Mesendoderm (in vitro differentiated cells): ENCODE measurements around the gene PSORS1C2.

Source experiments
- DNase-seq: peaks from one replicate; pipeline ENCODE4 v3.0.0; 2013
- H2AK5ac ChIP-seq: 2 replicates; pipeline ENCODE4 v1.6.1; 2013; ENCODE audit warnings: low read length, inconsistent platforms
- H2BK120ac ChIP-seq: 2 replicates; pipeline ENCODE4 v1.6.1; 2013; ENCODE audit warnings: low read depth, mild to moderate bottlenecking, low read length, moderate library complexity, mixed read lengths
- H2BK15ac ChIP-seq: replicated peaks from 2 replicates; pipeline ENCODE4 v1.6.1; 2013; ENCODE audit warnings: low read depth, mild to moderate bottlenecking, moderate library complexity
- H2BK5ac ChIP-seq: 2 replicates; pipeline ENCODE4 v1.6.1; 2013; ENCODE audit warnings: low read length, inconsistent platforms
- H3K18ac ChIP-seq: 2 replicates; pipeline ENCODE4 v1.6.1; 2013; ENCODE audit warnings: mild to moderate bottlenecking, low read length, mixed read lengths
- H3K23ac ChIP-seq: one replicate; pipeline ENCODE4 v1.6.1; 2013; ENCODE audit warnings: low read length
- H3K27ac ChIP-seq: 2 replicates; pipeline ENCODE4 v1.5.1; 2013; ENCODE audit warnings: low read depth, mild to moderate bottlenecking, inconsistent platforms, low read length, moderate library complexity
- H3K27me3 ChIP-seq: 2 replicates; pipeline ENCODE4 v1.6.1; 2013; ENCODE audit warnings: low read length, control low read depth, mild to moderate bottlenecking, inconsistent platforms; ENCODE audit not compliant: insufficient read depth, poor library complexity
- H3K36me3 ChIP-seq: 2 replicates; pipeline ENCODE4 v1.6.1; 2013; ENCODE audit warnings: low read length, inconsistent platforms; ENCODE audit not compliant: control insufficient read depth, insufficient read depth
- H3K4ac ChIP-seq: one replicate; pipeline ENCODE4 v1.6.1; 2013; ENCODE audit warnings: low read depth, mild to moderate bottlenecking, low read length, moderate library complexity
- H3K4me1 ChIP-seq: 2 replicates; pipeline ENCODE4 v1.6.1; 2013; ENCODE audit warnings: low read depth, low read length, inconsistent platforms; ENCODE audit not compliant: control insufficient read depth
- H3K4me2 ChIP-seq: 2 replicates; pipeline ENCODE4 v1.6.1; 2013; ENCODE audit warnings: low read length
- H3K4me3 ChIP-seq: 2 replicates; pipeline ENCODE4 v1.5.1; 2013; ENCODE audit warnings: mild to moderate bottlenecking, low read length
- H3K56ac ChIP-seq: one replicate; pipeline ENCODE4 v1.6.1; 2013; ENCODE audit warnings: low read length
- H3K79me1 ChIP-seq: 2 replicates; pipeline ENCODE4 v1.6.1; 2013; ENCODE audit warnings: low read length, inconsistent platforms
- H3K79me2 ChIP-seq: 2 replicates; pipeline ENCODE4 v1.6.1; 2013; ENCODE audit warnings: mild to moderate bottlenecking, low read length; ENCODE audit not compliant: control insufficient read depth, insufficient read depth
- H3K9ac ChIP-seq: 2 replicates; pipeline ENCODE4 v1.6.1; 2013; ENCODE audit warnings: low read length, inconsistent platforms
- H4K5ac ChIP-seq: one replicate; pipeline ENCODE4 v1.6.1; 2013; ENCODE audit warnings: low read length
- H4K8ac ChIP-seq: one replicate; pipeline ENCODE4 v1.6.1; 2013; ENCODE audit warnings: low read depth, mild to moderate bottlenecking, control low read depth, low read length, moderate library complexity
- WGBS: extraction: QIAGEN DNeasy Blood & Tissue Kit; methylation state at CpG from one replicate; pipeline ENCODE4 v1.1.7; 2013; ENCODE audit warnings: low lambda C conversion rate, missing lambda C conversion rate; ENCODE audit not compliant: insufficient coverage; ENCODE audit errors: extremely low coverage; 5-methylcytosine and 5-hydroxymethylcytosine counted together

PSORS1C2 gene

GRCh38 chr6:31130751-31131150, 8.1 kb downstream of the PSORS1C2 start:
- no CpG with 5 or more reads among the region's 3 CpGs for WGBS
- H3K9ac ChIP-seq: no peak overlapping the region
- H4K8ac ChIP-seq: no peak overlapping the region
- H4K5ac ChIP-seq: no peak overlapping the region
- no peak overlapping the region for H2BK15ac ChIP-seq
- no peak overlapping the region for H3K4me3 ChIP-seq
- H3K18ac ChIP-seq: no peak overlapping the region
- H3K27ac ChIP-seq: no peak overlapping the region
- H3K79me1 ChIP-seq: no peaks in the 10 kb centered on the region
- no peak overlapping the region for H3K4ac ChIP-seq
- no peaks in the 10 kb centered on the region for H3K4me1 ChIP-seq
- no peak overlapping the region for H2BK120ac ChIP-seq
- no peak overlapping the region for H3K23ac ChIP-seq
- no peak for DNase-seq
- no peak overlapping the region for H2BK5ac ChIP-seq
- H3K27me3 ChIP-seq: no peaks in the 10 kb centered on the region
- H3K56ac ChIP-seq: no peak overlapping the region
- no peaks in the 10 kb centered on the region for H3K79me2 ChIP-seq
- no peaks in the 10 kb centered on the region for H3K36me3 ChIP-seq
- H2AK5ac ChIP-seq: no peak overlapping the region
- H3K4me2 ChIP-seq: no peak overlapping the region

- Histone ChIP-seq H3K4ac (no peak overlapping the region), H3K4me3 (no peak overlapping the region)
Measured at GRCh38 chr6:31129130-31129529, 9.7 kb downstream of the PSORS1C2 start.

DNA sequence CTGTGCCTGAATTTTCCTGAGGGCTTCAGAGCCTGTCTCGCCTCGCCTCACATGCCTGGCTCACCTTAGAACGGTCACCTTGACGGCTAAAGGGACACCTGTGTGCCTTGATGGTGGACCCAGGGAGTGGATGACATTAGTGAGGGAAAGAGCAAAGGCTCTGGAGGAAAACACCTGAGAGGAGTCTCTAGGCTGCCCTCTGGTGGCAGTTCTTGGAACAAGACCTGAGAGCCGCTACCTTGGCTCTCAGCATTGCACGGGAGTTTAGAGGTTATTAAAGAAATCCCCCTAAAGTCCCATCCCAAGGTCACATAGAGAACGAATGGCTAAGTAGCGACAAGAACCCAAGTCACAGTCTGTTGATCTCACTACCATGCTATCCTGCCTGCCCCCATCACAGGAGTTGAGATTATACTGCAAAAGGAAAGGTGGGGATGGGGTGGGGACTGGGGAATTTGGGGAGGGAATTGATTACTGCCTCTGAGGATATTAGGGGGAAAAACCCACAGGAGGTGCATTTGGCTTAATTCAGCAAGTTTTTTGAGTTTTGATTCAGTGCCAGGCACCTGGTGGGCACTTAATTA, 10.7 kb downstream of the PSORS1C2 start:
- Histone ChIP-seq H3K56ac (no peak overlapping the region), H2AK5ac (no peak overlapping the region), H3K79me1 (no peaks in the 10 kb centered on the region), H3K23ac (no peak overlapping the region), H3K4me3 (no peak overlapping the region), H3K79me2 (no peaks in the 10 kb centered on the region), H3K4ac (no peak overlapping the region), H3K18ac (no peak overlapping the region), H3K4me1 (no peaks in the 10 kb centered on the region), H4K5ac (no peak overlapping the region), H2BK120ac (no peak overlapping the region), H3K36me3 (no peaks in the 10 kb centered on the region), H3K27ac (no peak overlapping the region), H2BK15ac (no peak overlapping the region), H3K27me3 (no peaks in the 10 kb centered on the region), H3K9ac (no peak overlapping the region), H4K8ac (no peak overlapping the region), H2BK5ac (no peak overlapping the region), H3K4me2 (no peak overlapping the region)
- peak; percentile 74 for DNase-seq
- WGBS: no CpG with 5 or more reads among the region's 8 CpGs

More at GRCh38 chr6:31129130-31129529, 9.7 kb downstream of the PSORS1C2 start:
- Histone ChIP-seq H4K8ac (no peak overlapping the region), H3K9ac (no peak overlapping the region), H3K18ac (no peak overlapping the region), H3K4me1 (no peaks in the 10 kb centered on the region), H3K79me1 (no peaks in the 10 kb centered on the region), H3K27me3 (no peaks in the 10 kb centered on the region), H2BK15ac (no peak overlapping the region), H3K79me2 (no peaks in the 10 kb centered on the region), H2BK5ac (no peak overlapping the region), H3K4me2 (no peak overlapping the region), H2BK120ac (no peak overlapping the region), H2AK5ac (no peak overlapping the region), H3K36me3 (no peaks in the 10 kb centered on the region), H3K56ac (peak overlapping the region; percentile 15), H4K5ac (no peak overlapping the region), H3K23ac (no peak overlapping the region), H3K27ac (no peak overlapping the region)
- peak; percentile 27 for DNase-seq
- WGBS: no CpG with 5 or more reads among the region's 4 CpGs

GRCh38 chr6:31126396-31127175, 12.3 kb downstream of the PSORS1C2 start:
- H3K4ac ChIP-seq: no peak overlapping the region
- no peak overlapping the region for H3K9ac ChIP-seq
- no peaks in the 10 kb centered on the region for H3K79me1 ChIP-seq
- no peak overlapping the region for H3K18ac ChIP-seq
- H3K4me2 ChIP-seq: no peak overlapping the region
- no CpG with 5 or more reads among the region's 16 CpGs for WGBS
- H3K27ac ChIP-seq: no peak overlapping the region
- H4K5ac ChIP-seq: no peak overlapping the region
- peak overlapping the region; percentile 35 for H3K56ac ChIP-seq
- no peaks in the 10 kb centered on the region for H3K27me3 ChIP-seq
- H2BK5ac ChIP-seq: no peak overlapping the region
- peak; percentile 51 for DNase-seq
- H3K36me3 ChIP-seq: no peaks in the 10 kb centered on the region
- no peaks in the 10 kb centered on the region for H3K79me2 ChIP-seq
- no peak overlapping the region for H2BK15ac ChIP-seq
- no peaks in the 10 kb centered on the region for H3K4me1 ChIP-seq
- no peak overlapping the region for H3K23ac ChIP-seq
- no peak overlapping the region for H2BK120ac ChIP-seq
- no peak overlapping the region for H4K8ac ChIP-seq
- no peak overlapping the region for H2AK5ac ChIP-seq
- no peak overlapping the region for H3K4me3 ChIP-seq

- no peaks in the 10 kb centered on the region for H3K27me3 ChIP-seq
- H3K4me1 ChIP-seq: no peaks in the 10 kb centered on the region
- no peak overlapping the region for H3K18ac ChIP-seq
- H4K5ac ChIP-seq: no peak overlapping the region
- H3K56ac ChIP-seq: no peak overlapping the region
- H4K8ac ChIP-seq: no peak overlapping the region
- H3K79me1 ChIP-seq: no peaks in the 10 kb centered on the region
- H3K23ac ChIP-seq: no peak overlapping the region
- no peak overlapping the region for H3K4me2 ChIP-seq
- H2AK5ac ChIP-seq: no peak overlapping the region
- no peak overlapping the region for H3K4me3 ChIP-seq
- no peak for DNase-seq
- no peaks in the 10 kb centered on the region for H3K79me2 ChIP-seq
- H2BK5ac ChIP-seq: no peak overlapping the region
- no peak overlapping the region for H3K9ac ChIP-seq
- H3K36me3 ChIP-seq: no peaks in the 10 kb centered on the region
- no peak overlapping the region for H3K4ac ChIP-seq
- H2BK15ac ChIP-seq: no peak overlapping the region
- H3K27ac ChIP-seq: no peak overlapping the region
- H2BK120ac ChIP-seq: no peak overlapping the region
- no CpG with 5 or more reads among the region's 12 CpGs for WGBS
Measured at GRCh38 chr6:31125586-31126363, 13.1 kb downstream of the PSORS1C2 start.
